ENCODE data around the gene SKI. TPM values are rescaled to one million over a fixed set of nuclear protein-coding genes. Genes with fewer than 3 reads are reported as not detected.

The SKI gene
- total and polyA plus RNA-seq, 9 of the 15 experiments (the other 6 are each of a cell fraction or from before 2014, with no cell fraction given), result 0.10 to 60.5 (median 4.6) TPM

GRCh38 chr1:2276803-2277580 is 48.9 kb downstream of the SKI start:
- H3K9me1 ChIP-seq (ENCODE audit: control insufficient read depth, insufficient read depth, low read length), result peaks cover 4% of the 10 kb centered on the region
- H3K9ac ChIP-seq (ENCODE audit: insufficient read depth in 1 of 2, low read depth in 2 of 2, low read length in 2 of 2), result peak overlapping the region in 1 of 2 experiments; percentile 58; a peak in 1 of 4 replicates
- 88% methylated on average over 12 of the region's 12 CpGs for WGBS (ENCODE audit: insufficient coverage, low coverage, missing lambda C conversion rate)

More at GRCh38 chr1:2276803-2277580, 48.9 kb downstream of the SKI start:
- BruUV-seq (replicated peaks), result no TSS peak
- CTCF ChIA-PET (ENCODE audit: low intra/inter-chr PET ratio), result no interaction called here
- H3K4me3 ChIP-seq, result no peak overlapping the region
- H3K4me1 ChIP-seq (replicated peaks in 1 of 2; ENCODE audit: control insufficient read depth in 2 of 2, insufficient read depth in 2 of 2, low read length in 2 of 2), result peaks cover 20 to 64% of the 10 kb centered on the region in 2 experiments
- H2AFZ ChIP-seq (ENCODE audit: low read depth, low read length), result no peak overlapping the region
- no peak overlapping the region for H3K4me2 ChIP-seq (ENCODE audit: insufficient read depth, low read length)
- peaks cover 26% of the 10 kb centered on the region; the same call in 1 of the 2 replicates for H4K20me1 ChIP-seq (replicated peaks; ENCODE audit: control insufficient read depth, insufficient read depth, low read length)
- intact Hi-C loops (cut with micrococcal nuclease) (no loop called here), in situ Hi-C loops (cut with MboI) (no loop called here)
- H3K36me3 ChIP-seq (ENCODE audit: control insufficient read depth, insufficient read depth, low read length), result peaks cover 17% of the 10 kb centered on the region; the same call in 2 of the 3 replicates
- ATAC-seq (no peak), DNase-seq (ENCODE audit: extremely low read depth in 1 of 4, low spot score in 3 of 4) (no peak), FAIRE-seq (no peak)
- TF ChIP-seq ZKSCAN1 (IDR thresholded peaks at IDR 0.05; ENCODE audit: low read depth, low read length) (no peak), ASH1L (IDR thresholded peaks at IDR 0.05; ENCODE audit: borderline replicate concordance, low read depth, partially characterized antibody) (no peak), ZNF766 (CRISPR knock-in tag; conservative IDR thresholded peaks at IDR 0.05) (0 out of 2 replicates have a peak, but pooled peaks have one; percentile 48), ZBTB33 (CRISPR knock-in tag; IDR thresholded peaks at IDR 0.05) (peak; percentile 39; the same call in 1 of the 2 replicates), SRSF9 (IDR thresholded peaks at IDR 0.05; ENCODE audit: borderline replicate concordance, low read depth, low read length) (no peak)
- no peak overlapping the region for H3K27ac ChIP-seq (ENCODE audit: extremely low read depth, low read depth, low read length)
- POLR2A ChIA-PET, result interaction anchor here (0.6 to 1.1 kb wide), 4 partner anchors 29 to 1563 kb away, joined by 3 to 6 read pairs (median 3); no protein-coding TSS in a partner anchor
- no peaks in the 10 kb centered on the region for H3K27me3 ChIP-seq (ENCODE audit: control insufficient read depth in 2 of 2, insufficient read depth in 2 of 2, low read length in 2 of 2)
- peaks cover 2% of the 10 kb centered on the region for H3K9me3 ChIP-seq (replicated peaks; ENCODE audit: control insufficient read depth, insufficient read depth, low read depth, low read length)
- H3K79me2 ChIP-seq (ENCODE audit: control insufficient read depth, insufficient read depth, low read length), result peaks cover 78% of the 10 kb centered on the region

Measured in K562 (cell line).